Mesothelial cell of epicardium (in vitro differentiated cells): Measurements from ENCODE around the gene TJAP1. TPM values are rescaled to one million over a fixed set of nuclear protein-coding genes. Genes with fewer than 3 reads are reported as not detected.

Experiments
- DNase-seq, 2 experiments: peaks; one replicate each; pipeline ENCODE4 v3.0.0; 2021; ENCODE audit warnings: low spot score in 2 of 2; ENCODE audit not compliant: unreplicated experiment in 2 of 2
- H3K27ac Mint-ChIP-seq: 2 replicates; pipeline ENCODE4 v1.8.0; 2021; ENCODE audit warnings: mixed read lengths
- H3K27me3 Mint-ChIP-seq: 2 replicates; pipeline ENCODE4 v1.8.0; 2021; ENCODE audit warnings: low read depth, mixed read lengths
- H3K36me3 Mint-ChIP-seq: 2 replicates; pipeline ENCODE4 v1.8.0; 2021; ENCODE audit warnings: mixed read lengths
- H3K4me1 Mint-ChIP-seq: 2 replicates; pipeline ENCODE4 v1.8.0; 2021; ENCODE audit warnings: mixed read lengths
- H3K4me3 Mint-ChIP-seq: 2 replicates; pipeline ENCODE4 v1.8.0; 2021; ENCODE audit warnings: mild to moderate bottlenecking, moderate library complexity, mixed read lengths
- H3K9me3 Mint-ChIP-seq: 2 replicates; pipeline ENCODE4 v1.8.0; 2021; ENCODE audit warnings: mixed read lengths
- total RNA-seq: library from RNA; stranded (reverse); gene quantifications from 3 replicates; pipeline ENCODE4 v1.2.1, GENCODE V29; 2021
- TF ChIP-seq, protein P1 (sequence below): fragments of 200-600 bp; sonication (generic); IDR thresholded peaks from one replicate; pipeline ENCODE4 v1.5.0; 2021; ENCODE audit warnings: antibody characterized with exemption; ENCODE audit not compliant: unreplicated experiment

Gene TJAP1
- total RNA-seq, 1 donor from 2014 or later, result 49.7 TPM

DNA sequence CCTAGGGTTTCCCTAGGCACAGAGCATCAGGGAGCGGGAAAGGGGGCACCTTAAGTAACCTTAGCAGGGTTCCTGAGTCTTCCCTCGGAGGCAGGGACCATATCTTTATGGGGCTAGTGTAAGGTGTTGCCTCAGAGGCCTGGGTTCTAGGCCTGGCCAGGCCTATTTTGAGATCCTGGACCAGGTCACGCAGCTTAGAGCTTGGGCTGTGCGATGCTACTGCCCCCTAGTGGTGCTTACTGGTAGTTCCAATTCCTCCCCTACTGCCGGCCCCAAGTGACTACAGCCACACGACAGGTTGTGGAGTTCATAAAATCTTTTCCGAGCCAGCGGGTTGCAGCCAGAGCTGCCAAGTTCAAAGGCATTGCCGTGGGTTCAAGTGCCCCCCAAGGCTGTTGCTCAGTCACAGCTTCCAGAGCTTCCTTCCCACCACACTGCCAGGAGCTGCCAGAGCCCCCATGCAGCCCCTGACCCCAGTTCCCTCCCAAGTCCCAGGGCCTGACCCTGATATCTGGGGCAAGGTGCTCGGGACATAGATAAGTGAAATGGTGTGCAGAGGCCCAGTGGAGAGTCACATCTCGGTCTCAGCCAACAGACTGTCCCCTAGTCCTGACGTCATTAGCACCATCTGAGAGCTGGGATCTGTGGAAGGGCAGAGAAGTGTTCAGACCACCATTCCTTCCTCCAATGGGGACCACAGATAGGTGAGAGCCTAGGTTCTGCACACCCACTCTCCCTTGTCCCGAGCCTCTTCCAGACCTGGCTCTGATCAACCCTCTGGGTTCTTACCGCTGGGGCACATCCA lies 29.5 kb downstream of the TJAP1 start:
- no peak overlapping the region for H3K4me3 Mint-ChIP-seq
- peak; percentile 62 to 86 for DNase-seq

DNA sequence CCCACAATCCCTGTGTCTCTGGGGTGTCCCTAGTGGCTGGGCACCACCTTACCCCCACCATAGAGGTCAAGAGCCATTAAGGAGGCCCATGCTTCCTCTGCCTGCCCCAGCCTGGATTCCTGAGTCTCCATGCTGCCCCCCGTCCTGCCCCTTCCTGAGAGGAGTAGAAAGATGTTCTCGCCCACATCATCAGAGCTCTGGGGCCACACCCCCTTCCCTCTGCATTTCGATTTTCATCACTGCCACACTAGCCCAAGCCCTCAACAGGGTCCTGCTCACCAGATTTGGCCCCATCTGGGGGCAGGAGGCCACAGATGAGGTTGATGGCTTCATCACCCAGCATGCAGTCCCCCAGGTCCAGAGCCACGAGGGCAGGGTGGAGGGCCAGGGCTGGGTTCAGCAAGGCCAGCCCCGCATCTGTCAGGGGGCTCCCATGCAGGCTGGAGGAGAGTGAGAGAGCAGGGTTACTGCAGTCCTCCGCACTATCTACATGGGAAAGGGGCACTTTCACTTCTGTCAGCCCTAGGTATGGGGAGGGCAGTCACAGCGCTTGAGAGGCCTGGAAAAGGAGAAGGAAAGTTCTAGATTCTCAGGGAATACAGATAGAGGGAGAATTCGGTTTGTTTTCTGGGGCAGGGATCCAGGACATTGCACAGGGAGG lies 31.2 kb downstream of the TJAP1 start:
- H3K36me3 Mint-ChIP-seq, result peaks cover 17% of the 10 kb centered on the region
- peaks cover 24% of the 10 kb centered on the region for H3K27me3 Mint-ChIP-seq
- peak overlapping the region; percentile 78 for H3K4me3 Mint-ChIP-seq
- TF ChIP-seq, protein P1, sequence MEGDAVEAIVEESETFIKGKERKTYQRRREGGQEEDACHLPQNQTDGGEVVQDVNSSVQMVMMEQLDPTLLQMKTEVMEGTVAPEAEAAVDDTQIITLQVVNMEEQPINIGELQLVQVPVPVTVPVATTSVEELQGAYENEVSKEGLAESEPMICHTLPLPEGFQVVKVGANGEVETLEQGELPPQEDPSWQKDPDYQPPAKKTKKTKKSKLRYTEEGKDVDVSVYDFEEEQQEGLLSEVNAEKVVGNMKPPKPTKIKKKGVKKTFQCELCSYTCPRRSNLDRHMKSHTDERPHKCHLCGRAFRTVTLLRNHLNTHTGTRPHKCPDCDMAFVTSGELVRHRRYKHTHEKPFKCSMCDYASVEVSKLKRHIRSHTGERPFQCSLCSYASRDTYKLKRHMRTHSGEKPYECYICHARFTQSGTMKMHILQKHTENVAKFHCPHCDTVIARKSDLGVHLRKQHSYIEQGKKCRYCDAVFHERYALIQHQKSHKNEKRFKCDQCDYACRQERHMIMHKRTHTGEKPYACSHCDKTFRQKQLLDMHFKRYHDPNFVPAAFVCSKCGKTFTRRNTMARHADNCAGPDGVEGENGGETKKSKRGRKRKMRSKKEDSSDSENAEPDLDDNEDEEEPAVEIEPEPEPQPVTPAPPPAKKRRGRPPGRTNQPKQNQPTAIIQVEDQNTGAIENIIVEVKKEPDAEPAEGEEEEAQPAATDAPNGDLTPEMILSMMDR, result no peak
- H3K9me3 Mint-ChIP-seq, result no peaks in the 10 kb centered on the region
- no peak for DNase-seq
- peaks cover 7% of the 10 kb centered on the region for H3K4me1 Mint-ChIP-seq
- H3K27ac Mint-ChIP-seq, result no peak overlapping the region

More for the DNA sequence above, 29.5 kb downstream of the TJAP1 start:
- H3K27ac Mint-ChIP-seq, result no peak overlapping the region
- H3K36me3 Mint-ChIP-seq, result peaks cover 15% of the 10 kb centered on the region
- peaks cover 7% of the 10 kb centered on the region for H3K4me1 Mint-ChIP-seq
- TF ChIP-seq, protein P1, result peak; percentile 98
- H3K9me3 Mint-ChIP-seq, result no peaks in the 10 kb centered on the region
- H3K27me3 Mint-ChIP-seq, result peaks cover 24% of the 10 kb centered on the region

DNA sequence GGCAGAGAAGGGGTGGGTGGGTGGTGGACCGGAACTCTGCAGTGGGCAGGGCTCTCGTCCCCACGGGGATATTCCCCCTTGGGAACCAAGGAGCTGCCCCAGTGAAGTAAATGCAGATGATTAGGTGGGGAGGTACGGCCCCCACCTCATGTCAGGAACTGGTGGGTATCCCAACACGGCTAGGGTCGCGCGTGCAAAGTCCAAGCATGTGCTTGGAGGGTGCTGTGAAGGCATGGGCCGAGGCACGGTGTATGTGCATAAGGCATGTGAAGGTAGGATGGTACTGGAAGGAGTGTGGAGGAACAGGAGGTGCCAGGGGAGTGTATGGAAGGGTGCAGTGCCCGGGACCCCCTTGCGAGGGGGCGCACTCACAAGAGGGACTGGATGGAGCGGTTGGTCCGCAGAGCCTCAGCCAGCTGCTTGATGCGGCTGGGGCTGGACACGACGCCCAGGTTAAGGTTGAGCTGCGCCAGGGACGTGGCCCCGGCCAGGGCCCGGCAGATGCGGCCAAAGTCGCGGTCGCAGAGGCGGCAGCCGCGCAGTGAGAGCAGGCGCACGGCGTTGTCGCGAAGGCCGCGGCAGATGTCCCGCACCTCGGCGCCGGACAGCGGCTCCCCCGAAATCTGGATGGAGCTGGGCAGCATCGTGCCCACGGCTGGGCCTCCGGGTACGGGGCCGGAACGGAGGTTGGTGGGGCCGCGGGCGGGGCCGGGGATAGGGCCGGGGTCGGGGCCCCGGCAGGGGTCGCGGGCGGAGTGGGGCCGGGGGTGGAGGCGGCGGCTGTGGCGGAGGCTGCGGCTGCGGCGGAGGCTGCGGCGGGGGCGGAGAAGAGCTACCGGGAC lies 32.0 kb downstream of the TJAP1 start:
- Mint-ChIP-seq H3K4me3 (peak overlapping the region; percentile 78), H3K27ac (peak overlapping the region; percentile 11), H3K9me3 (no peaks in the 10 kb centered on the region), H3K4me1 (peaks cover 9% of the 10 kb centered on the region), H3K36me3 (peaks cover 16% of the 10 kb centered on the region), H3K27me3 (peaks cover 24% of the 10 kb centered on the region)
- DNase-seq, result no peak
- TF ChIP-seq, protein P1, result no peak

DNA sequence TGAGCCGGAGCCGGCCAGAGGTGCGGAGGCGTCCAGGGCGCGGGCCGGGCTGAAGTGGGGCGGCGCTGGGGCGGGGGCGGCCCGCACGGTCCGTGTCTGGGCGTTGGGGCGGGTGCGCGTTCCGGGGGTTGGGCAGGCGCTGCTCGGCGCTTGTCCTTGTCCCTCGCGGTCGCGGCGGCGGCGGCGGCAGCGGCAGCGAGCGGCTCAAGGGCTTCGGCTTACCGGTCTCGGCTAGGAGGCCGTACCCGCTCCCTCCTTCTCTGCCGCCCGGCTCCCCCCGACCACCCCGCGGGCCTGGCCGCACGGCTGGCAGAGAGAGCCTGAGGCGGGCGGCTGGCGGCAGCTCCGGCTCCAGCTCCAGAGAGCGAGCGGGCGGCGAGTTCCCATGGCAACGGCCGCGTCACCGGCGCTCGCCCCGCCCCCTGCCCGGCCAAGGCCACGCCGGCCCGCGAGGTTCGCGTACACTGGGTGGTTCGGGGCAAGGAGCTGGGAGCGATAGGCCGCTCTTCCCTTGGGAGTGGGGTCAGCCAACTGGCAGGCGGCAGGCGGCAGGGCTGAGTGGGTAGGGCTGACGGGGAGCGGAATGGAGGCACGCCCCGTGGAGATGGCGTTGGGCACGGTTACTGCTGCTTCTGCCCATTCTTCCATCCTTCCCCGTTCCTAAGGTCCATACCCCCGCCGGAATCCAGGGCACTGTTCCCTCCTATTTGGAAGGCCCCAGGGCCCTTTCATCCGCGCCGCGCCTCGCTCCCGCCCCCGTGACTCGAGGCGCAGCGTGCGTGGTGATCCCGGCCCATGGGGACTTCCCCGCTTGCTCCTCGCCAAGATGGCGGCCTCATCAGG lies 32.8 kb downstream of the TJAP1 start, which contains the start of gene LRRC73:
Gene LRRC73, minus strand, starts transcription at position 363 of the 843 bp plus-strand sequence. CDS start 561 bp downstream, outside the sequence.
- H3K27me3 Mint-ChIP-seq, result peaks cover 24% of the 10 kb centered on the region
- peak within 1 kb of the TSS; percentile 78 for H3K4me3 Mint-ChIP-seq
- peaks cover 16% of the 10 kb centered on the region for H3K4me1 Mint-ChIP-seq
- H3K36me3 Mint-ChIP-seq, result peaks cover 19% of the 10 kb centered on the region
- TF ChIP-seq, protein P1, result no peak
- peak within 1 kb of the TSS; percentile 11 for H3K27ac Mint-ChIP-seq
- DNase-seq, result peak; percentile 76 to 89
- H3K9me3 Mint-ChIP-seq, result no peaks in the 10 kb centered on the region

DNA sequence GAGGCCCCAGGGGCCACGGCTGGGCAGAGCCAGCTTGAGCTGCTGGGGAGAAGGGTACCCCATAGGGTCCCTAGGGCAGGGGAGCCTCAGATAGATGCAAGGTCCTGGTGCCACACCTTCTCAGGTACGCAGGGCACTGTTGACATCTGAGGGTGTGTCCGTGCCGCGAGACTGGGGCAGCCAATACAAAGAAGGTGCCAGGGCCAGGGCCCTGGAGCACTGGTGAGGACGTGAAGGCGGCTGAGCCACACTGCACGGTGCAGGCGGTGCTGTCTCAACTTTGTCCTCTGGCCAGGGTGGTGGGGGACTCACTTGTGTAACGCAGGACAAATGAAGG lies 33.4 kb downstream of the TJAP1 start:
- H3K27ac Mint-ChIP-seq, result no peak overlapping the region
- peaks cover 24% of the 10 kb centered on the region for H3K27me3 Mint-ChIP-seq
- peaks cover 21% of the 10 kb centered on the region for H3K36me3 Mint-ChIP-seq
- peaks cover 22% of the 10 kb centered on the region for H3K4me1 Mint-ChIP-seq
- DNase-seq, result no peak
- H3K4me3 Mint-ChIP-seq, result peak overlapping the region; percentile 67
- TF ChIP-seq, protein P1, result no peak
- H3K9me3 Mint-ChIP-seq, result no peaks in the 10 kb centered on the region
